AG20443 (cell line): ENCODE data around the gene RGS18.
"Not testable (repeated sequence)": the region's sequence is repeated elsewhere in the genome, so short reads cannot be mapped to it uniquely, and the experiment has no call there.

Experiments used
- DNase-seq: peaks from one replicate; pipeline ENCODE4 v3.0.0; 2012; ENCODE audit warnings: low spot score, mixed read lengths

Gene RGS18, protein sequence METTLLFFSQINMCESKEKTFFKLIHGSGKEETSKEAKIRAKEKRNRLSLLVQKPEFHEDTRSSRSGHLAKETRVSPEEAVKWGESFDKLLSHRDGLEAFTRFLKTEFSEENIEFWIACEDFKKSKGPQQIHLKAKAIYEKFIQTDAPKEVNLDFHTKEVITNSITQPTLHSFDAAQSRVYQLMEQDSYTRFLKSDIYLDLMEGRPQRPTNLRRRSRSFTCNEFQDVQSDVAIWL

DNA sequence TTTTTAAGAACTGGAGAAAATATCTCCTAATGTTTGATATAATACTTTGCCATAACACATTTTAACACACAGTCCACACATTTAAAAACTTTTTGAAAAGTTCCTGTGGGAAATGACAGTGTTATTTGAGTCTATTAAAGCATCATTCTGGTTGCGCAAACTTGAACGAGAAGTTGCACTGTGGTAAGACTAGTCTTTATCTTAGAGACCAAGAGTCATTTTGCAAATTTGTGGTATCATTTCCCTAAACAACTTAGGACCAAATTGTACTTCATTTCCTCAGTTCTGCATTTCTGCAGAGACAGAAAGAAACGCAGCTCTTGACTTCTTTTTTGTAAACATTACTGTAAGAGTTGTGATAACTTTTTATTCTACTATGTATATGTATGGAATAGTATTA is at the start of gene RGS18:
Gene RGS18 (plus strand): TSS at position 282 of the 400 bp plus-strand sequence. CDS start 176 bp downstream, outside the sequence.
- DNase-seq, result no peak

- no peak for DNase-seq
Observed at GRCh38 chr1:192109576-192109975, 48.7 kb upstream of the RGS18 start.

DNA sequence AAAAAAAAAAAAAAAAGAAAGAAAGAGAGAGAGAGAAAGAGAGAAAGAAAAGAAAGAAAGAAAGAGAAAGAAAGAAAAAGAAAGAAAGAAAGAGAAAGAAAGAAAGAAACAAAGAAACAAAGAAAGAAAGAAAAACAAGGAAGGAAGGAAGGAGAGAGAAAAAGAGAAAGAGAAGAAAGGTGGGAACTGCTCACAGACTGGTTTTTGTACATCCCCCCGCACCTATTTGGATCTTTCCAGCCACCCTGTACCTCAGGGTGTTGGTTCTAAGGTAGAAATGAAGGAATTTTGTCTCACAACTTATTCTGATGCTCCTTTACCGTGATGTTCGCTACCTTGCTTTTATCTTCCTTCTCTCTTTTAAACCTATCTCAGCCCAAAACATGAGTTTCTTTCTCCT is 43.3 kb upstream of the RGS18 start:
- no peak for DNase-seq

DNA sequence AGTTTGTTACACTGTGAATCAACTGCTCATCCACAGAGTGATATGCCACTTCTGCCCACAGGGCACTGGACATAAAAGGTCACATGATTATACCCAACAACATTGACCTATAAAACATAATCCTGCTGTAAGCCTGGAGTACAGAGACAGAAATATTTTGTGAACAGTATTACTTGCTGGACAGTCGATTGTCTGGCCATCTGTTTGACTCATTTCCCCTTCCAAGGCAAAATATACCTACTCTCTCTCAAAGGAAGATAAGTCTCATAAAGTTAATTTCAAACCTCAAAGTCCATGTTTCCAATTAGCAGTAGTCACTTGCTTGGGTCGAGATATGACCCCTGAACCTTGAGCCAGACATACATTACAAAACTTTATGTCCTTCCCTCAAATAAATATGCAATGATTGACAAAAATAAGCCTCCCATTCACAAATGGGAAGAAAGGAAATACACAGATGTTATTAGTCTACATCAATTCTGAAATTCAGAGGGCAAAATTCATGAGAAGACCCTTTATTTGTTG is 39.3 kb upstream of the RGS18 start:
- DNase-seq, result no peak

DNA sequence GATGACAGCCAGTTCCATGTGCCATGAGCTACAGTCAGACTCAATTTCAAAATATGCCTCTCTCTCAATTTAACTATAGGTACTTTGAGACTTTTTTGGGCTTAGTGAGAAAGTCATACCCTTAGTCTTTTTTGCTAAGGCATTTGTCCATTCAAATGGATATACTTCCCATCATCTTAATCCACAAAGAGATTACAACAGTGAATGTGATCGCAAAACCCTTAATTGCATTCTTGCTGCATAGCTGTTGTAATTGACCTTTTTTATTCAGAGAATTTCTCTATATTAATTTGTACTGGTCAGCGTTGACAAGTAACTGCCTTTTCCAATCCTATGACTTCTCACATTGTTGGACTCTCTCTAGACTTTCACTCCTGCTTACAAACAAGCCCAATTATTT is 38.6 kb upstream of the RGS18 start:
- no peak for DNase-seq

DNA sequence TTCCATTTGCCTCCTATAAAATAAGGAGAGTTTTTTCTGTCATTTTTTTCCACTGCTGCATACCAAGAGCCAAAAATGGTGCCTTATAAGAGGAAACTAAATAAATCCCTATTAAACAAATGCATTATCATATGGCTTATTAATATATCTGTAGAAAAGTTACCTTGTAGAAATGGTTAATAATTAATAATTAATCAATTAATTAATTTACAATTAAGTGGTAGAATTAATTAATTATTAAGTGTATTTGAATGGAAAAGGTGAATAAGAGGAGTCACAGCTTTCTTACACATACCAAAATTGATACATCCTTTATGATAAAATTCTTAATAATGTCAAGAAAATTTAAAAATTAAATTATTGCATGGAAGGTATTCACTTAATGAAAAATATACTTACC is 35.6 kb upstream of the RGS18 start:
- no peak for DNase-seq

DNA sequence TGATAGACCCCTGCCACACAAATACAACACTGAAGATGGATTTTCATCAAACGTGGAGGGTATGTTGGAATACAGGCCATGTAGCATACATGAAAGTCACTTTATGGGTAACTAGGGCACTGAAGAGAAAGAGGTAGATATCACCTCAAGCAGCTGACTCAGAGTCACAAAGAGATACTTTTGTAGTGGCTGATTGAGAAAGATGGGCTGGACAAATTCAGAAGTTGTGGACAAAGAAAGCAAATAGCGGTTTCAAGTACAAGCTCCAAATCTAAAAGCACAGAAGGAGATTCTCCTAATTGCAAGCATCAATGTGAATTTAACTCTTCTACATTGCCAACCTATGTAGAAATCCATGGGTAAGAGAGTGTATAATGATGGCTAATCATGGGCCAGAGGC is 35.0 kb upstream of the RGS18 start:
- DNase-seq, result no peak

DNA sequence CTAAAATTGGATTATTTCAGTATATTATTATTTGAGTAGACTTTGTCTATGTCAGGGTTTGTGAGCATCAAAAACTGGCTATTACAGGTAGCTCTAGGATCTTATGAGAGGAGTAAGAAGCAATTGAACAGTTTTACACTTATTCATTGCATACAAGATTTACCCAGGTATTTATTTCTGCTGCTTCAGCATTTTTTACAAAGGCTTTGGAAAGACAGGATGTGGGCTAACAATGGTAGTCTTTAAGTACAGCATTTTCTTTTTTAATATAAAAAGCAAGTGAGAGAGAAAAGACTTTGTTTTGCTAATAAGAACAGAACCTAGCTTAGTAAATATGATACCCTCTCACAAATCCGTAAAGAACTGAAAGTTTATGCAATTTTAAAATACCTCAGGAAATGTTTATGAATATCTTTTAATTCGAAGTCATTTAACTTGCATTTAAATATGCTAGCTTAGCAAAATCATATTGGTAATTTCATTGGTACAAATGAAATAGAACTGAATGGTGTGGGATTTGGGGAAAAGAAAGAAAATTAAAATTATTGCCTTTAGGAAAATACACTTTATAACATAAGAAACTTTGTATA is 32.1 kb upstream of the RGS18 start:
- DNase-seq, result no peak

DNA sequence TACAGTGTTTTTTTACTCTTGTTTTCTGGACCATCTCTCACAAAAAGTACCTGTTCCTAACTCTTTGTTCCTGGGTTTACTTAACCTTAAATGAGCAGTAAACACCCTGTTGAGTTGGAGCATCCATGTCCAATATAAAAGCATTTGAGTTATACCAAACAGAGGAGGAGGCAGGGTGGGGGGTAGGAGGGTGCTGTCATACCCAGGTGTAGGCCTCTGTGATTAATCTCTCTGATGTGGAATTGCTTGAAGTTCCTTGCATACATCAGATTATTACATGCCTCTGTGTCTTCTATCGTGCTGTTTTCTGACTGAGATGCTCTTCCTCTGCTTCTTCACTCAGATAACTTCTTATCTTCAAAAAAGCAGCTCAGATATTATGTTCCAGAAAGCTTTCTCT is 28.1 kb upstream of the RGS18 start:
- no peak for DNase-seq

DNA sequence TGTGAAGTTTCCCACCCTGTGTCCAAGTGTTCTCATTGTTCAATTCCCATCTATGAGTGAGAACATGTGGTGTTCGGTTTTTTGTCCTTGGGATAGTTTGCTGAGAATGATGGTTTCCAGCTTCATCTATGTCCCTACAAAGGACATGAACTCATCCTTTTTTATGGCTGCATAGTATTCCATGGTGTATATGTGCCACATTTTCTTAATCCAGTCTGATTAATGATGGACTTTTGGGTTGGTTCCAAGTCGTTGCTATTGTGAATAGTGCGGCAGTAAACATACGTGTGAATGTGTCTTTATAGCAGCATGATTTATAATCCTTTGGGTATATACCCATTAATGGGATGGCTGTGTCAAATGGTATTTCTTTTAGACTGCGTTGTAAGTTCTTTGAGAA is 27.4 kb upstream of the RGS18 start:
- not testable (repeated sequence) for DNase-seq

DNA sequence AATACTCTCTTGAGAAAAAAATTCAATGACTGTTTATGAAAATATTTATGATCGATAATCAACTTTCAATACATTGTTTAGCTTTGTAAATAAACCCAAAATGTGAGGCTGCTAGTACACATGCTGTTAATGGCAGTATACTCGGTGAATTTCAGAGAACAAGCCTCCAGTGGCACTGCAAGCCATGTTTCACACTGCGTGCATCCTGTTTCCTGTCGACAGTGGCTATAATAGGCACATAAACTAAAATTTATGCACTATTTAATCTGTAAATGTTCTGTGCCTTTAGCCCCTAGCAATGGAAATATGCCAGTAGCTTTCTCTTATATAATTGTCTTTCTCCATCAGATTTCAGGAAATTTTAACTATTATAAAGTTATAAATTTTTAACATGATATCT is 26.3 kb upstream of the RGS18 start:
- no peak for DNase-seq

GRCh38 chr1:192133350-192133926 is 24.8 kb upstream of the RGS18 start:
- DNase-seq, result no peak

GRCh38 chr1:192140382-192140781 is 17.9 kb upstream of the RGS18 start:
- DNase-seq, result no peak

DNA sequence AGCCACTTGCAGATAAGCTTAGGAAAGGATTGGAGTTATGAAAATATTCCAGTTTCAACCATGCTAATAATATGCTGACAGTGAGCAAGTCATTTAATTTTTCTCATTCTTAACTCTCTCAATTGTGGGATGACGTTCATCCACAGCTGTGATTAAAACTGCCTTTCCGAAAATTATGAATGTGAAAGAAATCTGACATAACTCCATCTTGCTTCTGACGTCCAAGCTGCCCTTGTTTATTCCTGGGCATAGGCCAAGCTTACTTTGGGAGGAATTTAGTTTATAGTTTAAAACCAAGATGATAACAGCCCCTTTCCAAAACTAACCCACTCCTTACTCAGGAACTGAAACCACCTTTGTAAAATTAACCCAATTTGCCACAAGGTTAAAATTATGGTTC is 11.0 kb upstream of the RGS18 start:
- DNase-seq, result no peak

- no peak for DNase-seq
Observed at GRCh38 chr1:192147696-192148095, 10.6 kb upstream of the RGS18 start.

DNA sequence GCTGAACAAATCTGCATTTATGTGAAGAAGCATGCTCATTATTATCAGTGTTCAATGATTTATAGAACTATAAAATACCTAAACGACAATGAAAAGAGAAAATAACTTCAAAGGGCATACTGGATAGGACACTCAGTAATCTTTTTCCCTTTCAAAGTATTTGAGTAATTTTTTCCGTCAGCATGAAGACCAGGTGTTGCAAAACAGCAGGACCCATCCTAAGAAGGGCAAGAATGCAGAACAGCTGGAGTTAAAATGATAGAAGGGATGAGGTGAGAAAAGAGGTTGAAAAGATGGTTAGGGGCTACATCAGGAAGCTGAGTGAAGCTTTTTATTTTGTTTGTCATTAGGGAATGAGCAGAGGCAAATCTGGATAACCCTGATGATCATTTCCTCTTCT is 7.1 kb upstream of the RGS18 start:
- DNase-seq, result no peak

DNA sequence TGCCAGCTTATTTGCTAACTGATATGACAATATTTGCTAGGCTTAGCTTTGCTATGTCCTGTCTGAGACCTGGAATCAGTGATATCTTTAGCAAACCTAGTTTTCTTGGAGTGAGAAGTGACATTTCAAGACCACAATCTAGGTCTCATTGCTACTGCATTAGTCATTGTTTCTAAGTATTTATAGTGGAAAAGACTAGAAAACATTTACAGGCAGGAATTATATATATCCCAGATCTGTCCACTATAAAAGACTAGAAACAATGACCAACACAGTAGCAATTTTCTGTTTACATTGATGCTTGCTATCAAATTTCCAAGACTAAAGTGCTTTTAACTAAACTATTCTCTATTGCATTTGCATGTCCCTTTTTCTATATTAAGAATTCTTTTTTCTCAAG is 5.0 kb upstream of the RGS18 start:
- DNase-seq, result no peak

DNA sequence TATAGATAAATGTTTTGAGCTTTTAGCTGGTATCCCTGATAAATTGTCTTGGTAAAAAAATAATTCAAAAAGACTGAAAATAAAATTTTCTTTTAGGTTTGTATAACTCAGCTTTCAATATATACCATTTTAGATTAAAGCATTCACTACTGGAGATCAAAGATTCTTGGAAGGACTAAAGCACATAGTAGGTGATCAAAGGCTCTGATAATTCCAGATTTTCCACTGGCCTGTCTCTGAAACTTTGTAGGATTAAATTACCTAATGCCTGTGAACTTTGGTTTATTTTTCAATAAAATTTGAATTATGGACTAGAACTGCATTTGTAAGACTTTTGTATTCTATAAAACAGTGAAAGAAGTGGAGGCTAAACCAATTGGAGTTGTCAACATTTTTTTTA is 1.2 kb upstream of the RGS18 start:
- DNase-seq, result no peak

DNA sequence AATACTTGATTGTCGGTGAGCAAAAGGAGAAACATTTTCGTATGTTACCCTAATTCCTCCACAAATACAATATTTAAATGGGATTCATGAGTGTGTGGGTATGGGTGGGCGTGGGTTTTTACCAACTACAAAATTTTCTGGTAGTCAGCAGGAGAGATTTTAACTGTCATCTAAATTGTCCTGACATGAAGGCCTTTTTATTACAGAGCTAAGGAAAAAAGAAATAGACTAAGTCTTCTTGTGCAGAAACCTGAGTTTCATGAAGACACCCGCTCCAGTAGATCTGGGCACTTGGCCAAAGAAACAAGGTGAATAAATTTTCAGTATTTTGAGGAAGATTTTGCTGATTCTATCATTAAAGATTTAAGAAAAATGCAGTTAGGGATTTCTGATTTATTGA is 752 bp downstream of the RGS18 start:
- DNase-seq, result no peak

- no peak for DNase-seq
Observed at GRCh38 chr1:192159781-192160180, 1.5 kb downstream of the RGS18 start.

DNA sequence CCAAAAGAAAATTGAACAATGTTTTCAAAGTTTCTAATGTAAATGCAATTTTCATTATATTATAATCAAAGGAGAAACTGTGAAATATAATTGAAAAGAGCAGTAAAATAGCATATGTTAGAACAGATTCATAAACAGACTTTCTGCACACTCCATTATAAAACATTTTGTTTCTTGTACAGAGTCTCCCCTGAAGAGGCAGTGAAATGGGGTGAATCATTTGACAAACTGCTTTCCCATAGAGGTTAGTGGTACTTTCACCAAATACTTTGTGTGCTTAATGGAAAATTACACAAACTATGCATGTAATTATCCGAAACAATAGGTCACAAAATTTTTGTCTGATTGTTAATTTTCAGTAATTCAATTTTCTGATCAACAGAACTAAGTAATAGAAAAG is 1.9 kb downstream of the RGS18 start:
- DNase-seq, result no peak

GRCh38 chr1:192161976-192162375 is 3.7 kb downstream of the RGS18 start:
- no peak for DNase-seq

GRCh38 chr1:192162376-192162775 is 4.1 kb downstream of the RGS18 start:
- DNase-seq, result no peak

DNA sequence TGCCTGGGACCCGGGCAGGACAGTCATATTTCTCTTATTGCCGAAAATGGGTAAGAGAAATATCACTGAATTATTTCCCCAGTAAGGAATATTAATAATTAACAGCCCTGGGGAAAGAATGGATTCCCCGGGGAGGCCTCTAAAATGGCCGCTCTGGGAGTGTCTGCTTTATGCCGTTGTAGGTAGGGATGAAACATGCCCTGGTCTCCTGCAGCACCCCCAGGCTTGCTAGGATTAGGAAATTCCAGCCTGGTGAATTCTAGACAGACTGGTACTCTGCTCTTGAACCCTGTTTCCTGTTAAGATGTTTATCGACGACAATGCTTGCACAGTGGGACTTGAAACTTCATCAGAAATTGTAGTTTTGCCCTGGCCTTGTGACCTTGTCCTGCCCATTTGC is 6.7 kb downstream of the RGS18 start:
- not testable (repeated sequence) for DNase-seq
